VCaP (cell line): Measurements from ENCODE around the gene DCAF4.
A peak's percentile ranks its signal among the peaks of the same experiment; 100 is the strongest.

ENCODE experiments used
- H3K27ac ChIP-seq: fragments of 450-650 bp; 2 replicates; pipeline ENCODE4 v1.5.1; 2017
- CTCF ChIP-seq: fragments of 450-650 bp; conservative IDR thresholded peaks from 2 replicates; pipeline ENCODE4 v1.5.1; 2017; ENCODE audit warnings: mild to moderate bottlenecking, moderate library complexity

Gene DCAF4

GRCh38 chr14:72894623-72895378, 31.5 kb upstream of the DCAF4 start:
- H3K27ac ChIP-seq, result no peak overlapping the region

GRCh38 chr14:72898448-72898847, 27.8 kb upstream of the DCAF4 start:
- H3K27ac ChIP-seq, result no peak overlapping the region

More at GRCh38 chr14:72894623-72895378, 31.5 kb upstream of the DCAF4 start:
- no peak for TF ChIP-seq CTCF

DNA sequence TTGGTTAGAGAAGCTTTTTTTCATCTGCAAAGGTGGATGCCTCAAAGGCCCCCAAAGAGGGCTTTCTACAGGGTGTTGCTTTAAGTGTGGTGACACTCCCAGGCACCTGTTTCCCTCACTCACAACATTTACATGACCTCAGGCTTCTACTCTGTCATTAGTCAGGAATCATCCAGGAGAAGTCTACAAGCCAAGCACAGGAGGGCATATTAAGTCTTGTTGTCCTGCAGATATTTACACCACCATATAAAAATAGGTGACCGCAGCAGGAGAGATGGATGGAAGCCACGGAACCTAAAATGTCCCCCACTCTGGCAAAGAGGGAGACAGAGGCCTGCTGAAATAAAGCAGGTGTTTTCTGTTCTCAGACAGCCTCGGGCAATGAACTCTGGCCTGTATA, 24.9 kb upstream of the DCAF4 start:
- no peak overlapping the region for H3K27ac ChIP-seq
- no peak for TF ChIP-seq CTCF

More at GRCh38 chr14:72898448-72898847, 27.8 kb upstream of the DCAF4 start:
- no peak for TF ChIP-seq CTCF

DNA sequence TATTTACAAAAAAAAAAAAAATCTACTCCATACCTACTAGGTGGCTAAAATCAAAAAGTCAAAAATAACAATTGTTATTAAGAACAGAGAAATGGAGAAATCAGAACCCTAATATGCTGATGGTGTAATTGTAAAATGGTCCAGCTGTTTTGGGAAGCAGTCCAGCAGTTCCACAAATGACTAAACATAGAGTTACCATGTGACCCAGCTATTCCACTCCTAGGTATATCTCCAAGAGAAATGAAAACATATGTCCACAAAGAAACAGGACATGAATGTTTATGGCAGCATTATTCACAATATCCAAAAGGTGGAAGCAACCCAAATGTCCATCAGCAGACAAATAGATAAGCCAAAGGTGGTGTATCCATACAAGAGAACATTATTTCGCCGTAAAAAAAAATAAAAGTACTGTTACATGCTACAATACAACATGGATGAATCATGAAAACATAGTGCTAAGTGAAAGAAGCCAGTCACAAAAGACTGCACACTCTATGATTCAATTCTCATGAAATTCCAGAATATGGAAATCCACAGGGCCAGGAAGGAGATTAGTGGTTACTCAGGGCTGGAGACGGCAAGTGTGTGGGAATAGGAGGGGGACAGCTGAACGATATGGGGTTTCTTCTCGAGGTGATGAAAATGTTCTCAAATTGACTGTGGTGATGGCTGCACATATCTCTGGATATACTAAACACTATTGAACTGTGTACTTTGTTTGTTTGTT, 23.3 kb upstream of the DCAF4 start:
- no peak overlapping the region for H3K27ac ChIP-seq
- no peak for TF ChIP-seq CTCF

GRCh38 chr14:72903716-72904115, 22.5 kb upstream of the DCAF4 start:
- H3K27ac ChIP-seq, result no peak overlapping the region
- no peak for TF ChIP-seq CTCF

DNA sequence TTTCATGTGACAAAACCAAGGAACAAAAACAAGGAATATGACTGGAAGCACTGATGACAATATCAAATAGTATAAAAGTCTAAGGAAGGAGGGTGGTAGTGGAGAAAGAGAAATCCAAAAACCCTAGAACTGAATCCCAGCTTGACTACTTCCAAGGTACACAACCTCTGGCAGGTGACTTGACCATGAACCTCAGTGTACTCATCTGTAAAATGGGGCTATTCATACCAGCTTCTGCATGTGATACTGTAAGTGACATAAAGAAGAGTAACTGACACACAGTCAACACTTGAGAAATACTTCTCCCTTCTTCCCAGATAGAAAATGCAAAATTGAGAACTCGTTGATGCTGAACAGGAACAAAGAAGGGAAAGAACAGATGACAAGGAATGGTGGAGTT, 22.0 kb upstream of the DCAF4 start:
- no peak overlapping the region for H3K27ac ChIP-seq
- TF ChIP-seq CTCF, result no peak

- no peak overlapping the region for H3K27ac ChIP-seq
- peak; percentile 91 for TF ChIP-seq CTCF
These were observed 21.3 kb upstream of the DCAF4 start for GRCh38 chr14:72904840-72905561.
